Right lobe of liver (tissue), 6 donors: ENCODE measurements around the gene NARS2. TPM values are rescaled to one million over a fixed set of nuclear protein-coding genes. Genes with fewer than 3 reads are reported as not detected.
A peak's percentile ranks its signal among the peaks of the same experiment; 100 is the strongest.

ENCODE experiments used
- ATAC-seq, 4 donors: fragments of 200-7000 bp; cut with Tn5 transposase; one replicate each; pipeline ENCODE4 v1.9.1; 2020; ENCODE audit warnings: mild to moderate bottlenecking in 4 of 4, moderate library complexity in 4 of 4
- DNase-seq, 3 donors: peaks; one replicate each; pipeline ENCODE4 v3.0.0-alpha.2; 2020
- H3K27ac ChIP-seq, 3 donors: fragments of 200-600 bp; one replicate each; pipeline ENCODE4 v1.8.0; 2022
- H3K27me3 ChIP-seq, 2 donors: fragments of 200-600 bp; one replicate each; pipeline ENCODE4 v1.8.0; 2022
- H3K36me3 ChIP-seq, 4 donors: fragments of 200-600 bp; sonication (generic) in 1 of 4; one replicate each; pipeline versions ENCODE4 v1.5.1 to v1.8.0; 2017 to 2022; ENCODE audit warnings: control low read depth in 1 of 4
- H3K4me1 ChIP-seq, 4 donors: fragments of 200-600 bp; sonication (generic) in 1 of 4; one replicate each; pipeline versions ENCODE4 v1.5.1 to v1.8.0; 2017 to 2022; ENCODE audit warnings: control low read depth in 1 of 4
- H3K4me3 ChIP-seq, 3 donors: fragments of 200-600 bp; one replicate each; pipeline ENCODE4 v1.8.0; 2022
- H3K9me3 ChIP-seq, 4 donors: fragments of 200-600 bp; sonication (generic) in 1 of 4; one replicate each; pipeline versions ENCODE4 v1.5.1 to v1.8.0; 2017 to 2022; ENCODE audit warnings: control low read depth in 1 of 4
- CTCF ChIP-seq, 4 donors: fragments of 200-600 bp in 3 of 4; fragments of 450-650 bp in 1 of 4; IDR thresholded peaks; one replicate each; pipeline versions ENCODE4 v1.5.1 to v1.8.0; 2016 to 2022; ENCODE audit warnings: antibody characterized with exemption in 4 of 4, mild to moderate bottlenecking in 2 of 4
- POLR2A ChIP-seq: fragments of 450-650 bp; IDR thresholded peaks from one replicate; pipeline ENCODE4 v1.6.1; 2017; ENCODE audit warnings: antibody characterized with exemption, mild to moderate bottlenecking
- WGBS: methylation state at CpG from one replicate; pipeline ENCODE4 v1.1.6; 2018; ENCODE audit warnings: low coverage, low lambda C conversion rate; ENCODE audit not compliant: insufficient coverage; ENCODE audit errors: missing lambda C conversion rate; 5-methylcytosine and 5-hydroxymethylcytosine counted together
- intact Hi-C, 2 donors: fragments of 100-400 bp; cut with DNase I; formaldehyde crosslinking; loops; one replicate each; pipeline versions ENCODE4 v1.11.2 to v1.14.1; 2022
- small RNA-seq, 2 experiments: library from RNA; depleted of rRNA; stranded (forward); fragments of <200 nt; gene quantifications; one replicate each; pipeline ENCODE3, GENCODE V24; 2016
- total RNA-seq, 6 experiments: library from RNA; depleted of rRNA in 2 of 6; stranded (reverse); fragments of >200 nt in 2 of 6; fragmentation: NEBNext Ultra II Directional in 3 of 6; extraction: Animal tissue kit (Norgen Biotek cat#: 25700) in 3 of 6; gene quantifications; one replicate each; pipeline versions ENCODE4 v1.1.0 to v1.2.4, GENCODE V29; 2016 to 2023
- donor health status: DM: no; HTN: yes; CAD: no.
- donor health status: DM: no; HTN: no; CAD: no.
- donor health status: DM: no; HTN: no; CAD: no.
- donor health status: DM: no; HTN: yes; CAD: no.
- donor health status: DM: no; HTN: yes; CAD: no.

The NARS2 gene
- total RNA-seq, 6 experiments from 2014 or later: 11.5 to 17.4 (median 14.0) TPM

- no peak overlapping the region for H3K27ac ChIP-seq
- DNase-seq: no peak
These were observed 181.8 kb downstream of the NARS2 start for GRCh38 chr11:78392854-78393253.

GRCh38 chr11:78391424-78391823 lies 183.2 kb downstream of the NARS2 start:
- Histone ChIP-seq H3K9me3 (no peaks in the 10 kb centered on the region), H3K36me3 (no peaks in the 10 kb centered on the region), H3K4me1 (no peaks in the 10 kb centered on the region), H3K27ac (no peak overlapping the region), H3K27me3 (no peaks in the 10 kb centered on the region), H3K4me3 (no peak overlapping the region)
- intact Hi-C loops: no loop called here
- 100% methylated on average over 1 of the region's 1 CpG for WGBS
- ATAC-seq (no peak), DNase-seq (no peak)
- TF ChIP-seq CTCF (IDR thresholded peaks at IDR 0.05) (no peak), POLR2A (no peak)

More at GRCh38 chr11:78392854-78393253, 181.8 kb downstream of the NARS2 start:
- H3K4me1 ChIP-seq: no peaks in the 10 kb centered on the region
- intact Hi-C loops: no loop called here
- ATAC-seq: peak in 2 of 4 donors; percentile 15 to 31
- H3K4me3 ChIP-seq: no peak overlapping the region
- H3K27me3 ChIP-seq: no peaks in the 10 kb centered on the region
- no peaks in the 10 kb centered on the region for H3K9me3 ChIP-seq
- no peaks in the 10 kb centered on the region for H3K36me3 ChIP-seq
- 37% methylated on average over 2 of the region's 2 CpGs for WGBS
- TF ChIP-seq POLR2A (no peak), CTCF (IDR thresholded peaks at IDR 0.05) (no peak)

- WGBS: 40% methylated on average over 5 of the region's 5 CpGs
- Histone ChIP-seq H3K9me3 (no peaks in the 10 kb centered on the region), H3K36me3 (no peaks in the 10 kb centered on the region), H3K4me1 (no peaks in the 10 kb centered on the region), H3K27ac (no peak overlapping the region), H3K27me3 (no peaks in the 10 kb centered on the region), H3K4me3 (no peak overlapping the region)
- ATAC-seq: peak in 2 of 4 donors; percentile 34 to 38
- intact Hi-C loops: no loop called here
- DNase-seq: no peak
- no peak for TF ChIP-seq CTCF (IDR thresholded peaks at IDR 0.05)
These were observed 183.9 kb downstream of the NARS2 start for GRCh38 chr11:78390809-78391208.

GRCh38 chr11:78386215-78386941 lies 188.3 kb downstream of the NARS2 start:
- Histone ChIP-seq H3K9me3 (no peaks in the 10 kb centered on the region), H3K27ac (no peak overlapping the region), H3K4me1 (no peaks in the 10 kb centered on the region), H3K27me3 (no peaks in the 10 kb centered on the region), H3K4me3 (no peak overlapping the region), H3K36me3 (no peaks in the 10 kb centered on the region)
- ATAC-seq (no peak), DNase-seq (no peak)
- intact Hi-C loops: no loop called here
- TF ChIP-seq POLR2A (no peak), CTCF (IDR thresholded peaks at IDR 0.05) (no peak)
- WGBS: 82% methylated on average over 3 of the region's 3 CpGs

Small RNAs within 50 kb of the gene (small RNA-seq; reads per million reads assigned to genes)
- gene RNU6-311P: 0 reads per million in 2 experiments

Other genes starting within 250 kb of the NARS2 start
- 10 to 100 TPM in 1 of 6 experiments, 1 to 10 TPM in 5; 3.8 to 10.2 (median 4.5) TPM for gene GAB2, start 157.0 kb downstream of the NARS2 start, total RNA-seq